ENCODE measurements around the gene KCTD15. TPM values are rescaled to one million over a fixed set of nuclear protein-coding genes. Genes with fewer than 3 reads are reported as not detected.

Gene KCTD15
- total and polyA plus RNA-seq, 7 donors = 2.1 to 9.1 (median 5.7) TPM

- WGBS, 3 donors = 9 to 20% (median 14%) methylated on average over 32 of the region's 32 CpGs
- DNase-seq (no peak), ATAC-seq (no peak)
- peak overlapping the region; percentile 78 for H3K27ac ChIP-seq
- H3K4me1 ChIP-seq = peaks cover 15% of the 10 kb centered on the region
- H3K9me3 ChIP-seq = no peaks in the 10 kb centered on the region
- TF ChIP-seq, protein P1, sequence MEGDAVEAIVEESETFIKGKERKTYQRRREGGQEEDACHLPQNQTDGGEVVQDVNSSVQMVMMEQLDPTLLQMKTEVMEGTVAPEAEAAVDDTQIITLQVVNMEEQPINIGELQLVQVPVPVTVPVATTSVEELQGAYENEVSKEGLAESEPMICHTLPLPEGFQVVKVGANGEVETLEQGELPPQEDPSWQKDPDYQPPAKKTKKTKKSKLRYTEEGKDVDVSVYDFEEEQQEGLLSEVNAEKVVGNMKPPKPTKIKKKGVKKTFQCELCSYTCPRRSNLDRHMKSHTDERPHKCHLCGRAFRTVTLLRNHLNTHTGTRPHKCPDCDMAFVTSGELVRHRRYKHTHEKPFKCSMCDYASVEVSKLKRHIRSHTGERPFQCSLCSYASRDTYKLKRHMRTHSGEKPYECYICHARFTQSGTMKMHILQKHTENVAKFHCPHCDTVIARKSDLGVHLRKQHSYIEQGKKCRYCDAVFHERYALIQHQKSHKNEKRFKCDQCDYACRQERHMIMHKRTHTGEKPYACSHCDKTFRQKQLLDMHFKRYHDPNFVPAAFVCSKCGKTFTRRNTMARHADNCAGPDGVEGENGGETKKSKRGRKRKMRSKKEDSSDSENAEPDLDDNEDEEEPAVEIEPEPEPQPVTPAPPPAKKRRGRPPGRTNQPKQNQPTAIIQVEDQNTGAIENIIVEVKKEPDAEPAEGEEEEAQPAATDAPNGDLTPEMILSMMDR (IDR thresholded peaks at IDR 0.05) = no peak
- intact Hi-C loops (cut with DNase I) = loop anchor here in 1 of 2 donors (2.0 to 10.0 kb wide), 2 partner anchors 110 to 202 kb away; no protein-coding TSS in a partner anchor
- no peaks in the 10 kb centered on the region for H3K36me3 ChIP-seq (ENCODE audit: insufficient read depth in 1 of 2, low read depth in 1 of 2)
- H3K27me3 ChIP-seq (ENCODE audit: insufficient read depth in 3 of 3, low read length in 2 of 3) = peaks cover 0 to 54% (median 9%) of the 10 kb centered on the region in 3 donors
- peak overlapping the region; percentile 74 for H3K4me3 ChIP-seq
These were observed 1.8 kb upstream of the KCTD15 start for GRCh38 chr19:33794683-33795369.

DNA sequence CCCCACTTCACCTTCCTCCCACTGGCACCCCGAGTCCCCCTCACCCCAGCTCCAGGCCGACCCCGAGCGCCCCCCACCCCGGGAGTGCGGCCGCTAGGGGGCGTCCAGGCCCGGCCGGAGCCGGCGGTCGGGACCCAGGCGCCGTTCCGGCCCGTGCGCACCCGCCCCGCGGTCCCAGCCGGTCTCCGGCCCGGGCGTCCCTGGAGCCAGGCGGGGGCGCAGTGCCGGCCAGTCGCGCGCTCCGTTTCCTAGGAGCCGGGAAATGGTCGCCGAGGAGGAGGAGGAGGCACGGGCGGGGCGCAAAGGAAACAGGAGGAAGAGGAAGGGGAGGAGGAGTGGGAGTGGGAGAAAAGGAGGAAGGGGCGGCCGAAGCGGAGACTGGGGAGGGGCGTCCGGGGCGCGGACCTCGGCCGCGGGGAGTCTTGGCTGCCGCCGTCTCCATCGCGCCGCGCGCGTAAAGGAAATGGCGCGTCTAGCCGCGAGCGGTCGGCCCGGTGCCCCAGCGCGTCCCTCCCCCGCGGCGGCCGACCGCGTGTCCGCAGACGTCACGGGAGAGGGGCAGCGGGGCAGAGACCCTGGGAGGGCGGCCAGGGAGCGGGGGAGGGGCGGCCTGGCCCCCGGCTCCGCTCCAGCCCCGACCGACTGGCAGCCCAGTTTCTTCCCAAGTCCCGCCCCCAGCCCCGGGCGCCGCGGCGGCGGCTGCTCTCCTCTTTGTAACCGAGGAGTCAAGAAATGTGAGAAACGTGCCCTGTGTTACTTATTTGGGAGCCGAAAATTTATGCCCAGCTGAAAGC is 1.1 kb upstream of the KCTD15 start:
- DNase-seq (peak; percentile 79 to 80), ATAC-seq (peak; percentile 82 to 85 (median 84))
- Histone ChIP-seq H3K4me1 (peaks cover 15% of the 10 kb centered on the region), H3K9me3 (no peaks in the 10 kb centered on the region), H3K36me3 (ENCODE audit: insufficient read depth in 1 of 2, low read depth in 1 of 2) (no peaks in the 10 kb centered on the region), H3K4me3 (peak overlapping the region; percentile 74), H3K27ac (peak overlapping the region; percentile 78), H3K27me3 (ENCODE audit: insufficient read depth in 3 of 3, low read length in 2 of 3) (peaks cover 0 to 47% (median 10%) of the 10 kb centered on the region in 3 donors)
- intact Hi-C loops (cut with DNase I) = loop anchor here in 1 of 2 donors (2.0 to 10.0 kb wide), 2 partner anchors 109 to 201 kb away; no protein-coding TSS in a partner anchor
- TF ChIP-seq, protein P1 (IDR thresholded peaks at IDR 0.05) = peak; percentile 75
- WGBS, 3 donors = 0 to 1% (median 0%) methylated on average over 55 to 92 of the region's 92 CpGs

GRCh38 chr19:33797802-33798671 is 1.4 kb downstream of the KCTD15 start:
- TF ChIP-seq, protein P1 (IDR thresholded peaks at IDR 0.05) = no peak
- H3K27me3 ChIP-seq (ENCODE audit: insufficient read depth in 3 of 3, low read length in 2 of 3) = peaks cover 0 to 39% (median 9%) of the 10 kb centered on the region in 3 donors
- peak overlapping the region; percentile 53 for H3K27ac ChIP-seq
- peak; percentile 55 to 61 for DNase-seq
- H3K4me1 ChIP-seq = peaks cover 15% of the 10 kb centered on the region
- intact Hi-C loops (cut with DNase I) = loop anchor here in 1 of 2 donors (10.0 kb wide), 1 partner anchor 107 kb away; no protein-coding TSS in a partner anchor
- no peaks in the 10 kb centered on the region for H3K36me3 ChIP-seq (ENCODE audit: insufficient read depth in 1 of 2, low read depth in 1 of 2)
- WGBS, 3 donors = 4 to 9% (median 5%) methylated on average over 58 to 61 of the region's 61 CpGs
- H3K9me3 ChIP-seq = no peaks in the 10 kb centered on the region
- peak overlapping the region; percentile 74 for H3K4me3 ChIP-seq
- peak in 3 of 4 donors; percentile 22 to 35 (median 23) for ATAC-seq

DNA sequence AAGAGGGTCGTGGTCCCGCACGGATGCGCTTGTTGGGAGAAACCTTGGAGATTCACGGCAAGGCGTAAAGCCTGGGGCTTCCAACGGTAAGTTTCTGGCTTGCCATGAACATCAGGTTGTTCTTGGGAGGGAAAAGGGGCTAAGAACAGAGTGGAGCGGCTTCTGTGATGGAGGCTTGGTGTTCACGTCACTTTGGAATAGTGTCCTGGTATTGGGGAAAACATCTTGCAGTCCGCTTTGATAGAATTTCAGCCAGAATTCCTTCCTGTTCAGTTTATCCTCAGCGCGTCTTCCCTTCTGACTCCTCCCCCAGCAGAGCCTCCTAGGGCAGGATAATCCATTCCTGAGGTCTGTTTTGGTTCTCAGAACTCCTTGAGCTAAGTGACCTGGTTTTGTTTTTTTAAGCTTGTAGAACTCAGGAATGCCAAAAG is 2.0 kb downstream of the KCTD15 start:
- 49 to 54% (median 52%) methylated on average over 12 of the region's 12 CpGs for WGBS, 3 donors
- H3K27me3 ChIP-seq (ENCODE audit: insufficient read depth in 3 of 3, low read length in 2 of 3) = peaks cover 0 to 37% (median 9%) of the 10 kb centered on the region in 3 donors
- H3K36me3 ChIP-seq (ENCODE audit: insufficient read depth in 1 of 2, low read depth in 1 of 2) = no peaks in the 10 kb centered on the region
- peaks cover 15% of the 10 kb centered on the region for H3K4me1 ChIP-seq
- intact Hi-C loops (cut with DNase I) = loop anchor here in 1 of 2 donors (10.0 kb wide), 1 partner anchor 106 kb away; no protein-coding TSS in a partner anchor
- H3K9me3 ChIP-seq = no peaks in the 10 kb centered on the region
- no peak for ATAC-seq
- peak overlapping the region; percentile 74 for H3K4me3 ChIP-seq
- H3K27ac ChIP-seq = peak overlapping the region; percentile 53
- TF ChIP-seq, protein P1 (IDR thresholded peaks at IDR 0.05) = no peak
- no peak for DNase-seq
